ENCODE measurements around the gene ABCC3.
"Not testable (repeated sequence)": the region's sequence is repeated elsewhere in the genome, so short reads cannot be mapped to it uniquely, and the experiment has no call there.

The ABCC3 gene

GRCh38 chr17:50668838-50669581 lies 34.3 kb downstream of the ABCC3 start:
- no peak for DNase-seq

GRCh38 chr17:50672071-50672470 lies 37.4 kb downstream of the ABCC3 start:
- no peak for DNase-seq

- DNase-seq, result no peak
Measured at GRCh38 chr17:50672831-50673551, 38.3 kb downstream of the ABCC3 start.

- no peak for DNase-seq
Measured at GRCh38 chr17:50675190-50675589, 40.5 kb downstream of the ABCC3 start.

DNA sequence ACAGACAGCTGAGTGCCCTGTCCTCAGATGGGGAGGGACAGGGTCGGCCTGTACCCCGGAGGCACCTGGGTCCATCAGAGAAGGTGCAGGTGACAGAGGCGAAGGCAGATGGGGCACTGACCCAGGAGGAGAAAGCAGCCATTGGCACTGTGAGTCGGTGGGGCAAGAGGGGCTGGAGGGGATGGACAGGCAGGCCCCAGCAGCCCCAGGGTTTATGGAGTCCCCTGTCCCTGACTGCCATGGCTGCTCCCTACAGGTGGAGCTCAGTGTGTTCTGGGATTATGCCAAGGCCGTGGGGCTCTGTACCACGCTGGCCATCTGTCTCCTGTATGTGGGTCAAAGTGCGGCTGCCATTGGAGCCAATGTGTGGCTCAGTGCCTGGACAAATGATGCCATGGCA lies 40.9 kb downstream of the ABCC3 start:
- no peak for DNase-seq

DNA sequence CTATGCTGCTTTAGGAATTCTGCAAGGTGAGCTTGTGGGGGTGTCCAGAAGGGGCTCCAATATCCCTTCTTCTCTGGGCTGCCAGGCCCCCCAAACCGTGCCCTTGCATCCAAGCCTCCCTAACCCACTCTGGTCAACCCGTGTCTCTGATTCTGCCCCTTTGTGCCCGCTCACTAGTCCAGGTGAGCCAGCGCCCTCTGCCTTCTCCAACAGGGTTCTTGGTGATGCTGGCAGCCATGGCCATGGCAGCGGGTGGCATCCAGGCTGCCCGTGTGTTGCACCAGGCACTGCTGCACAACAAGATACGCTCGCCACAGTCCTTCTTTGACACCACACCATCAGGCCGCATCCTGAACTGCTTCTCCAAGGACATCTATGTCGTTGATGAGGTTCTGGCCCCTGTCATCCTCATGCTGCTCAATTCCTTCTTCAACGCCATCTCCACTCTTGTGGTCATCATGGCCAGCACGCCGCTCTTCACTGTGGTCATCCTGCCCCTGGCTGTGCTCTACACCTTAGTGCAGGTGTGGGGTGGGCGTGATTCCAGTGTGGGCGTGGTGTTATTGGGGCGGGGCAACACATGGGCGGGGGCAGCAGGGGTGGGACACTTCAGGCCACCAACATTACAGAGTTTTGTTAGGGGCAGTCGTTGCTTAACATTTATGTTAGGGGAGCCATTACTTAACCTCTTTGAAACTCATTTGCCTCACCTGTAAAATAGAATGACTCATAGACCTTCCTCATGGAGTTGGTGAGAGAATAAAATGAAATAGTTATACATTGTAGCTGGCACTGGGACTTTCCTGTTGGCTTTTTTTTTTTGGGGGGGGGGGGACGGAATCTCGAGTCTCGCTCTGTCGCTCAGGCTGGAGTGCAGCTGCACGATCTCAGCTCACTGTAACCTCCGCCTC lies 41.6 kb downstream of the ABCC3 start:
- no peak for DNase-seq

- DNase-seq, result no peak
Measured at GRCh38 chr17:50677851-50678375, 43.2 kb downstream of the ABCC3 start.

DNA sequence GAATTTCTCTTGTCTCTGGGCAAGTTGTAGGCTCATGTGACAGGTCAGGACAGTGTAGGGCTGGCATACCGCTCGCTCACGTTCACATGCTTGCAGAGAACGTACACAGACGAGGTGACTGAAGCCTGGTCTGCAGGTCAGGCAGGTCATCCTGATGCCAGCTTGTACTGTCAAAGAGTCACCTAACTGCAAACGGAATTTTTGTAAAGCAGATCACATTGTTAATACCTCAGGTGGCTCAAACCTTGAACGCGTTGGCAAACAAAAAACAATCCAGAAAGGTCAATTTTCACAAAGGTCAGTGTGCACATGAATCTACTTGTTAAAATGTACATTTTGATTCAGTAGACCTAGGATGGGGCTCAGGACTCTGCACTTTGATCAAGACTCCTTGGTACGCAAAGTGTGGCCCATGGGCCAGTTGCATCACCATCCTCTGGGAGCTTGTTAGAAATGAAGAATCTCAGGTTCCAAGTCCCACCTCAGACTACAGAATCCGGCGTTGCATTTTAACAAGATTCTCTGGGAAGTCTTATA lies 44.4 kb downstream of the ABCC3 start:
- DNase-seq, result no peak

- DNase-seq, result no peak
Measured at GRCh38 chr17:50680126-50680525, 45.4 kb downstream of the ABCC3 start.

DNA sequence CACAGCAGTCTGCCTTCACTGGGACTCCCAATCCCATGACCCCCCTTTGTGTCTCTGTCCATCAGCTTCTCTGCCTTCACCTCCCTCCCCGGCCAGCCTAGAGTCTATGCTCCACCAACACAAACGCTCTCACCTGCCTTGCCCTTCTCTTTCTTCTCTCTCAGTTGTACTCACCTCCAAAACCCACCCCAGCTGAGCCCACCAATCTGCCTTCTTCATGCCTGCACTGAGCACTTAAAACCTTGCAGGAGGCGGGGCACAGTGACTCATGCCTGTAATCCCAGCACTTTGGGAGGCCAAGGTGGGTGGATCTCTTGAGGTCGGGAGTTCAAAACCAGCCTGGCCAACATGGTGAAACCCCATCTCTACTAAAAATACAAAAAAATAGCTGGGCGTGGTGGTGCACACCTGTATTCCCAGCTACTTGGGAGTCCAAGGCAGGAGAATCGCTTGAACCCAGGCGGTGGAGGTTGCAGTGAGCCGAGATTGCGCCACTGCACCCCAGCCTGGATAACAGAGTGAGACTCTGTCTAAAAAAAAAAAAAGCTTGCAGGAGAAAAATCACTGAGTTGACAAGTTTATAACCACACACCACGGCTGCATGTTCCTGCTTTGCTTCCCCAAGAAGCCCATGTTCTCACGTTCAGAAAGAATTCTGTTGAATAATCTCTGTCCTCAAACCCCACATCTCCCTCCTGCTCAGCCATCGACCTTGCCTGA lies 46.0 kb downstream of the ABCC3 start:
- DNase-seq, result not testable (repeated sequence)

- no peak for DNase-seq
Measured at GRCh38 chr17:50681263-50682200, 46.9 kb downstream of the ABCC3 start.

DNA sequence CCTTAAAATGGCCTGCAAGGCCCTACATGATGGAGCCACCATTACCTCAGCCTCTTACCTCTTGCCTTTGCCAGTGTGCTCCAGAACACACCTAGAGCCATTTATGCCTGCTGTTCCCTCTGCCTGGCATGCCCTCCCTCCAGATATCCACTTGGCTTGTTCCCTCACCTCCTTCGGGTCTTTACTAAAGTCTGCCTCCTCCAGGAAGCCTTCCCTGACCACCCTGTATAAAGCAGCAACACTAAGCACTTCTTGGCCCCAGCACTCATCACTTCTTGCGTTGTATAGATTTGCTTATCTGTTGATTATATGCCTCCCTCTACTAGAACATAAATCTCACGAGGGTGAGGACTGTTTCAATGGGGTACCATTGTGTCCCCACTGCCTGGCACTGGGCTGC lies 47.8 kb downstream of the ABCC3 start:
- DNase-seq, result no peak

DNA sequence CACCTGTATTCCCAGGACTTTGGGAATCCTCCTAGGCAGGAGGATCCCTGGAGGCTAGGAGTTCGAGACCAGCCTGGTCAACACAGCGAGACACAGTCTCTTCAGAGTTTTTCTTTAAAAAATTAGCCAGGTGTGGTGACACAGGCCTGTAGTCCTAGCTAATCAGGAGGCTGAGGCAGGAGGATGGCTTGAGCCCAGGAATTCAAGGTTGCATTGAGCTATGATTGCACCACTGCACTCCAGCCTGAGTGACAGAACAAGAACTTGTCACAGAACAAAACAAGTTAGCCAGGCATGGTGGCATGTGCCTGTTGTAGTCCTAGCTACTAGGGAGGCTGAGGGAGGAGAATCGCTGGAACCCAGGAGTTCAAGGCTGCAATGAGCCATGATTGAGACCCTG lies 48.3 kb downstream of the ABCC3 start:
- DNase-seq, result no peak

DNA sequence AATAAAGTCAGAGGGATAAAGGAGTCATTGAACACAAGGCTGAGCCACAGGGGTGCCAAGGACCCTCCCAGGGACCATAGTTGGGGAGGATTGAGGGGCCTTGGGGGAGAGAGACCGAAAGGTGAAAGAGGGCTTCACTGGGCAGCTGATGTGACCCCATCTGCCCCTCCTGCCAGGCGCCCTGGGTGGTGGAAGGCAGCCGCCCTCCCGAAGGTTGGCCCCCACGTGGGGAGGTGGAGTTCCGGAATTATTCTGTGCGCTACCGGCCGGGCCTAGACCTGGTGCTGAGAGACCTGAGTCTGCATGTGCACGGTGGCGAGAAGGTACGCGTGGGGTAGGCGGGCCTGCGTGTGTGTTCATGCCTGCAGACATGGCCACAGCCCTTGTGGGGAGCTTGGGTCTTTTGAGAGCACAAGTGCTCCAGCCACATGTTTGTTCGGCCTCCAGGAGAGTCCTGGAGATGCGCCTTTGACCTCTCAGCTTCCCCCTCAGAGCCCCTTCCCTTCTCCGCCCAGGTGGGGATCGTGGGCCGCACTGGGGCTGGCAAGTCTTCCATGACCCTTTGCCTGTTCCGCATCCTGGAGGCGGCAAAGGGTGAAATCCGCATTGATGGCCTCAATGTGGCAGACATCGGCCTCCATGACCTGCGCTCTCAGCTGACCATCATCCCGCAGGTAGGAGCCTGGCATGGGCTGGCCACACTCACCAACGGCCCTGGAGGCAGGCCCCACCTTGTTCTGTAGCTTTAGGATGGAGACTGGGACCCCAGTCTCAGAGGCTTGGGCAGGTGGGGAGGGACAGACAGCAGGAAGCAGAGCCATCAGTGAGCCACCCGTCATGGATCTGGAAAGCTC lies 49.0 kb downstream of the ABCC3 start:
- DNase-seq, result no peak

- DNase-seq, result no peak
Measured at GRCh38 chr17:50684288-50684611, 49.6 kb downstream of the ABCC3 start.

- no peak for DNase-seq
Measured at GRCh38 chr17:50684612-50685333, 50.1 kb downstream of the ABCC3 start.

DNA sequence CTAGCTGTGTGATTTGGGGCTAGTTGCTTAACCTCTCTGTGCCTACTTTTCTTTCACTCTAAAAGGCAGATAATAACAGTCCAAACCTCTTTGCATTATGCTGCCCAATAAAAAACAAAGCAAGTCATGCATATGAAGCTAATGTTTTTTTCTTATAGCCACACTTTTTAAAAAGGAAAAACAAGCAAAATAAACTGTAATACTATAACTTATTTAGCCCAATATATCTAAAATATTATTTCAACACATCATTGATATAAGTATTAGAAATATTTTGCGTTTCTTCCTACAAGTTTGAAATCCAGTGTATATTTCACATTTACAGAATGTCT lies 50.6 kb downstream of the ABCC3 start:
- no peak for DNase-seq

- DNase-seq, result no peak
Measured at GRCh38 chr17:50685691-50686493, 51.2 kb downstream of the ABCC3 start.

Measured in stimulated activated CD4-positive, alpha-beta T cell treated with anti-CD3 and anti-CD28 coated beads, Interleukin-4, amount 100 ng/mL, for 4 hours (primary cell).